Adrenal gland (tissue), 12 donors: ENCODE measurements around the gene SEZ6. TPM values are rescaled to one million over a fixed set of nuclear protein-coding genes. Genes with fewer than 3 reads are reported as not detected.
A peak's percentile ranks its signal among the peaks of the same experiment; 100 is the strongest.

Experiments used
- DNase-seq, 7 donors: peaks; one replicate each; pipeline ENCODE4 v3.0.0-alpha.2; 2019 to 2020
- H3K27ac ChIP-seq, 5 donors: fragments of 200-600 bp; sonication (generic) in 4 of 5; 1 replicate in 3 of 5; 2 replicates in 2 of 5; pipeline versions ENCODE4 v1.5.1 to v1.8.0; 2016 to 2020; ENCODE audit warnings: mild to moderate bottlenecking in 1 of 5
- H3K27me3 ChIP-seq: fragments of 200-600 bp; 2 replicates; pipeline ENCODE4 v1.8.0; 2021
- H3K36me3 ChIP-seq, 2 donors: fragments of 200-600 bp; replicated peaks in 1 of 2; 1 replicate in 1 of 2; 2 replicates in 1 of 2; pipeline versions ENCODE4 v1.5.1 to v1.8.0; 2018 to 2022
- H3K4me1 ChIP-seq, 2 donors: fragments of 200-600 bp; replicated peaks in 1 of 2; 1 replicate in 1 of 2; 2 replicates in 1 of 2; pipeline versions ENCODE4 v1.5.1 to v1.8.0; 2018 to 2021
- H3K4me3 ChIP-seq, 4 donors: fragments of 200-600 bp; sonication (generic) in 3 of 4; one replicate each; pipeline ENCODE4 v1.5.1; 2016 to 2018
- H3K9me3 ChIP-seq, 3 donors: fragments of 200-600 bp; sonication (generic) in 1 of 3; replicated peaks in 1 of 3; 1 replicate in 2 of 3; 2 replicates in 1 of 3; pipeline versions ENCODE4 v1.5.1 to v1.8.0; 2016 to 2021
- CTCF ChIP-seq, 6 experiments: fragments of 450-650 bp in 4 of 6; fragments of 200-600 bp in 2 of 6; sonication (generic) in 1 of 6; IDR thresholded peaks; 1 replicate in 5 of 6; 2 replicates in 1 of 6; pipeline versions ENCODE4 v1.5.1 to v1.8.0; 2016 to 2021; ENCODE audit warnings: antibody characterized with exemption in 6 of 6, mild to moderate bottlenecking in 2 of 6, moderate library complexity in 1 of 6
- POLR2A ChIP-seq, 2 donors: fragments of 450-650 bp; IDR thresholded peaks; one replicate each; pipeline ENCODE4 v1.6.1; 2017; ENCODE audit warnings: antibody characterized with exemption in 2 of 2, mild to moderate bottlenecking in 2 of 2, moderate library complexity in 1 of 2
- WGBS, 4 donors: extraction: QIAGEN DNeasy Blood & Tissue Kit in 2 of 4; methylation state at CpG; one replicate each; pipeline versions ENCODE4 v1.1.5 to v1.1.7; 2013 to 2017; 5-methylcytosine and 5-hydroxymethylcytosine counted together
- intact Hi-C, 2 donors: fragments of 100-400 bp; cut with DNase I; formaldehyde crosslinking; loops; one replicate each; pipeline versions ENCODE4 v1.14.1 to v1.15.0; 2022 to 2023
- polyA plus RNA-seq, 3 donors: library from polyadenylated mRNA; stranded (reverse); fragments of 200-250 nt in 2 of 3; fragments of 350-450 nt in 1 of 3; fragmentation: Illumina TruSeq in 1 of 3; extraction: RNeasy Lipid Tissue Mini Kit (QIAGEN cat#74804) in 1 of 3; gene quantifications; one replicate each; pipeline ENCODE4 v1.2.3, GENCODE V29; 2013 to 2014
- total RNA-seq, 9 donors: library from RNA; depleted of rRNA in 4 of 9; stranded (reverse); fragments of >200 nt in 4 of 9; fragments of 120-200 nt in 1 of 9; fragmentation: NEBNext Ultra II Directional in 1 of 9; extraction: Animal tissue kit (Norgen Biotek cat#: 25700) in 1 of 9; gene quantifications; one replicate each; pipeline versions ENCODE4 v1.1.0 to v1.2.4, GENCODE V29; 2013 to 2023
- donor health status: healthy with polysubstance abuse.
- donor health status: Bipolar disorder and iron deficiency.
- donor health status: DM: yes; HTN: yes; CAD: no.
- donor health status: DM: no; HTN: no; CAD: no.
- donor health status: DM: no; HTN: no; CAD: no.
- donor health status: DM: yes; HTN: yes; CAD: no.

SEZ6 gene
- total and polyA plus RNA-seq, 12 donors: 0.11 to 1.0 (median 0.33) TPM; not detected in 6

DNA sequence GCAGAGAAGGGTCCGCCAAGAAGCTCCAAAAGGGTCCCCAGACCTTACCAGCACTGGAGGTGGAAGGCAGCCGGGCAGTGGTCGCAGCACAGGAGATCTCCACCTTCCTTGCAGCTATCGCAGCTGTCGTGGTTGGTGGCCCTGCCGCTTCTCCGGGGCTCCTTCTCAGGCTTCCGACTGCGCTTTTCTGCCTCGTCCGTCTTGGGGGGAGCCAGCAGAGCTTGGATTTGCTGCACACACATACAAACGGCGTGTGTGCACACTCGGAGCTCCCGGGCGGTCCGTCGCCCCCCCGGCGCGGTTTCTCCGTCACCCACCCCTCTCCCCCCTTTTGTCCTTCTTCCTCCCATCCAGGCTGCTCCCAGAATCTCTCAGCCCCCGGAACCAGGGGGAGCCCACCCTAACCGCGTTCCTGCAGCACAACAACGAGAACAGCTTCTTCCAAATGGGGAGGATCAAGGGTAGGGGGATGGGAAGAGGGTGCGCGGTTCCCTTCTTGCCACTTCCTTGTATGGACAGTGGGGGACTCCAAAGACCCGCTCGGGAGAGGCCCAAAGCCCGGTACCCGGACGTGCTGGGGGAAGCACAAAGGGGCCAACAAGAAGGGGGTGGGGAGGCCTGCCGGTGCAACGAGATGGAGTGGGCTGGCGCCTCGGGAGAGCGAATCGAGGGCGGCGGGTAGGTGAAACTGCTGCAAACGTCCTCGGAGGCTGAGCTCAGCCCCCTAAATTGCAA is 55.6 kb downstream of the SEZ6 start:
- no peaks in the 10 kb centered on the region for H3K27me3 ChIP-seq
- H3K9me3 ChIP-seq: no peaks in the 10 kb centered on the region
- H3K4me1 ChIP-seq: peaks cover 10 to 46% of the 10 kb centered on the region in 2 donors
- no peak for TF ChIP-seq POLR2A (IDR thresholded peaks at IDR 0.05)
- no peak for TF ChIP-seq CTCF (IDR thresholded peaks at IDR 0.05)
- no peaks in the 10 kb centered on the region for H3K36me3 ChIP-seq
- peak; percentile 47 to 81 (median 68) for DNase-seq
- WGBS, 4 donors: 0 to 1% (median 0%) methylated on average over 33 to 43 of the region's 43 CpGs
- H3K4me3 ChIP-seq: peak overlapping the region; percentile 38 to 90 (median 66)
- intact Hi-C loops: no loop called here
- peak overlapping the region; percentile 70 to 98 (median 93) for H3K27ac ChIP-seq

GRCh38 chr17:28949185-28950016 is 56.4 kb downstream of the SEZ6 start:
- Histone ChIP-seq H3K27me3 (no peaks in the 10 kb centered on the region), H3K4me3 (peak overlapping the region; percentile 38 to 90 (median 66)), H3K36me3 (peaks cover 0 to 4% of the 10 kb centered on the region in 2 donors), H3K4me1 (peaks cover 10 to 51% of the 10 kb centered on the region in 2 donors), H3K9me3 (no peaks in the 10 kb centered on the region), H3K27ac (peak overlapping the region; percentile 70 to 98 (median 93))
- peak; percentile 62 to 75 (median 65) for DNase-seq
- WGBS, 4 donors: 0 to 1% (median 0%) methylated on average over 40 to 61 of the region's 61 CpGs
- intact Hi-C loops: no loop called here
- peak in 1 of 6 experiments; percentile 10 for TF ChIP-seq CTCF (IDR thresholded peaks at IDR 0.05)
- peak in 1 of 2 donors; percentile 43 for TF ChIP-seq POLR2A (IDR thresholded peaks at IDR 0.05)

- Histone ChIP-seq H3K4me3 (peak overlapping the region; percentile 38 to 90 (median 66)), H3K4me1 (peaks cover 10 to 51% of the 10 kb centered on the region in 2 donors), H3K9me3 (no peaks in the 10 kb centered on the region), H3K27me3 (no peaks in the 10 kb centered on the region), H3K27ac (peak overlapping the region; percentile 70 to 98 (median 93)), H3K36me3 (peaks cover 0 to 7% of the 10 kb centered on the region in 2 donors)
- intact Hi-C loops: no loop called here
- WGBS, 4 donors: 0 to 2% (median 1%) methylated on average over 10 to 15 of the region's 15 CpGs
- TF ChIP-seq CTCF (IDR thresholded peaks at IDR 0.05) (peak in 1 of 6 experiments; percentile 18), POLR2A (IDR thresholded peaks at IDR 0.05) (no peak)
- DNase-seq: peak in 1 of 7 donors; percentile 53
Measured at GRCh38 chr17:28948873-28949184, 57.0 kb downstream of the SEZ6 start.

GRCh38 chr17:28948342-28948741 is 57.5 kb downstream of the SEZ6 start:
- intact Hi-C loops: no loop called here
- no peaks in the 10 kb centered on the region for H3K27me3 ChIP-seq
- peak overlapping the region in 3 of 5 donors; percentile 93 to 98 (median 93) for H3K27ac ChIP-seq
- H3K4me3 ChIP-seq: peak overlapping the region in 1 of 4 donors; percentile 80
- H3K4me1 ChIP-seq: peaks cover 10 to 50% of the 10 kb centered on the region in 2 donors
- no peak for DNase-seq
- 16 to 25% (median 21%) methylated on average over 4 of the region's 4 CpGs for WGBS, 4 donors
- H3K36me3 ChIP-seq: peaks cover 0 to 8% of the 10 kb centered on the region in 2 donors
- H3K9me3 ChIP-seq: no peaks in the 10 kb centered on the region
- no peak for TF ChIP-seq CTCF (IDR thresholded peaks at IDR 0.05)
- no peak for TF ChIP-seq POLR2A (IDR thresholded peaks at IDR 0.05)
